ENCODE results near the gene PNRC2. TPM values are rescaled to one million over a fixed set of nuclear protein-coding genes. Genes with fewer than 3 reads are reported as not detected.

Gene PNRC2
- total and polyA plus RNA-seq, 10 of the 15 experiments (the other 5 are each of a cell fraction or from before 2014, with no cell fraction given): 106 to 205 (median 163) TPM

GRCh38 chr1:23913212-23913880, 46.3 kb upstream of the PNRC2 start, which contains the start of gene CNR2 (continued):
- TF ChIP-seq BCLAF1 (IDR thresholded peaks at IDR 0.05): no peak
- no peak for TF ChIP-seq TBL1XR1 (IDR thresholded peaks at IDR 0.05; ENCODE audit: low read depth, low read length)
- TF ChIP-seq E4F1 (IDR thresholded peaks at IDR 0.05; ENCODE audit: borderline replicate concordance, partially characterized antibody): no peak
- TF ChIP-seq MTA2 (IDR thresholded peaks at IDR 0.05; ENCODE audit: low read depth): peak; percentile 57
- TF ChIP-seq SMC3 (IDR thresholded peaks at IDR 0.05; ENCODE audit: borderline replicate concordance, low read length): no peak
- no peak for TF ChIP-seq EP300 (IDR thresholded peaks at IDR 0.05; ENCODE audit: borderline replicate concordance in 1 of 2, control insufficient read depth in 1 of 2, low read depth in 2 of 2, low read length in 2 of 2)
- no peak for TF ChIP-seq KLF5 (IDR thresholded peaks at IDR 0.05; ENCODE audit: partially characterized antibody)
- TF ChIP-seq CHD1 (IDR thresholded peaks at IDR 0.05; ENCODE audit: low read depth, low read length): no peak
- TF ChIP-seq IKZF1 (conservative IDR thresholded peaks at IDR 0.05): no peak
- TF ChIP-seq USF1 (IDR thresholded peaks at IDR 0.05; ENCODE audit: borderline replicate concordance, extremely low read length, insufficient read depth, low read depth, low read length): no peak
- no peak for TF ChIP-seq ZNF622 (IDR thresholded peaks at IDR 0.05)
- TF ChIP-seq CHD2 (IDR thresholded peaks at IDR 0.05; ENCODE audit: borderline replicate concordance, low read depth, low read length): no peak
- peak; percentile 36; the same call in 1 of the 2 replicates for TF ChIP-seq ZNF592 (IDR thresholded peaks at IDR 0.05)
- no peak for TF ChIP-seq HDAC2 (IDR thresholded peaks at IDR 0.05)
- TF ChIP-seq EED (IDR thresholded peaks at IDR 0.05; ENCODE audit: low read depth): peak; percentile 62; the same call in 1 of the 2 replicates
- TF ChIP-seq CREB1 (IDR thresholded peaks at IDR 0.05; ENCODE audit: low read depth): no peak
- TF ChIP-seq ESRRA (IDR thresholded peaks at IDR 0.05; ENCODE audit: low read length): no peak
- peak; percentile 79 for TF ChIP-seq SPI1 (IDR thresholded peaks at IDR 0.05; ENCODE audit: borderline replicate concordance, insufficient read depth, low read depth, low read length)
- no peak for TF ChIP-seq MYB (IDR thresholded peaks at IDR 0.05; ENCODE audit: borderline replicate concordance, low read depth, low read length)
- TF ChIP-seq MEF2B (IDR thresholded peaks at IDR 0.05; ENCODE audit: partially characterized antibody, poor library complexity, severe bottlenecking): no peak
